IPS-11a (cell line): ENCODE data around the gene GMIP.

ENCODE experiments used
- H3K4me3 ChIP-seq: one replicate; pipeline ENCODE4 v1.5.1; 2013; ENCODE audit warnings: low read depth, low read length, control low read depth

The GMIP gene

DNA sequence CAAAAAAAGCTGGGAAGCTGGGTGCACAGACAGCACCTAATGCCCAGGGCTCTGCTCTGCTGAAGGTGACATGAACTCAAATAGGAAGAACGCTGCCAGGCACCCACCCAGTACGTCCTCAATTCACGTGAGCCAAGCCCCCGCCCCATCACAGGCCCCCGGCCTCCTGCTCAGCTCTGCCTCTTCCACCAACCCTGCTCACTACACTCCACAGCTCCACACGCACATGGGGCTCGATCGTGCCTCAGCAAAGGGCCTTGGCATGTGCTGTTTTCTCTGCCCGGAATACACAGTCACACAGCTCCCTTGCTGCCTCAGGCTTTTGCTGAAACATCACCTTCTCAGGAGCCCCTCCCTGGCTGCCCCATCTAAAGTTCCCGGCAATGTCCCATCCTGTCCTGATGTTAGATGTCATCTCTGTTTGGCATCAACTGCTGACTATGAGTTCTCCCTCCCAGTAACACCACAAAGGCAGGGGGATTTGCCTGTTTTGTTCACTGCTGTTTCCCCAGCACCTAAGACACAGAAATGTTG is 17.8 kb upstream of the GMIP start:
- no peak overlapping the region for H3K4me3 ChIP-seq

DNA sequence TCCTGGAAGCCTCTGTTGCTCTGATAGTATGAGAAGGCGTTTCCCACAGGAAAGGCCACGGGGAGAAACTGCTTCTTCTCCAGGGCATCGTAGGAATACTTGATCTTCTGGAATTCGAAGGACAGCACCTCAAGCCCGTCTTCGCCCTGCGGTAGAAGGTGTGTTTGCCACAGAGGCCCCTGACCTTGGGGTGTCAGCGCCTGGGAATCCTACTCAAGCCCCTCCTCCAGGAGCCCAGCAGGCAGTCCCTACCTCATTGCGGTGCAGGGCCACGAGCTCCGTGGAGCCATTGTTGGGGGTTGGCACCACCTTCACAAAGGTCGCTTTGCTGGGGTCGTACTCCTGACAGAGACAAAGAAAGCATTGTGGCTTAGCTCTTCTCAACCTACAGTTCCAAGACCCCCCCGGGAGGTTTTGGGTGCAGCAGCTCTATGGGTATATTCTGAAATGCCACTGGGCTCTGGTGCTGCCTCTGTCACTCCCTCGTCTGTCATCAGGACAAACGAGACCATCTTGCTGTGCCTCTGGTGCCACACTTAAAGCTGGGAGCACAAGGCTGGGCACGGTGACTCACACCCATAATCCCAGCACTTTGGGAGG is 16.3 kb upstream of the GMIP start:
- no peak overlapping the region for H3K4me3 ChIP-seq

DNA sequence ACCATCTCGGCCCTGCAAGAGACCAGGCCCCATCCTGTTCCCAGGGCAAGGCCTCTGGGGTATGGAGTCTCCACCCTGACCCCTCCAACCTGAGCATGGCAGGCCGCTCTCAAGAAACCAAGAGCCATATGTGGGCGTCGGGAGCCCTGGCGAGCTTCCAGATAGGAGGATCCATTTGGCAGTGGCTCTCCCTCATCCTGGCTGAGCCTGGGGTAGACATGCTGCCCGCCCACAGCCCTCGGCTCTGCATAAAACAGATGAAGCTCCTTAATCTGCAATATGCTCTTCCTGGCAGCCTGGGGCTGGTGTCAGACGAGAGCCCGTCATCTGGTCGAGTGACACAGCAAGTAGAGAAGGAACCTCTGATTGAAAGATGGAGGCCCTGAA is 13.9 kb upstream of the GMIP start:
- no peak overlapping the region for H3K4me3 ChIP-seq

DNA sequence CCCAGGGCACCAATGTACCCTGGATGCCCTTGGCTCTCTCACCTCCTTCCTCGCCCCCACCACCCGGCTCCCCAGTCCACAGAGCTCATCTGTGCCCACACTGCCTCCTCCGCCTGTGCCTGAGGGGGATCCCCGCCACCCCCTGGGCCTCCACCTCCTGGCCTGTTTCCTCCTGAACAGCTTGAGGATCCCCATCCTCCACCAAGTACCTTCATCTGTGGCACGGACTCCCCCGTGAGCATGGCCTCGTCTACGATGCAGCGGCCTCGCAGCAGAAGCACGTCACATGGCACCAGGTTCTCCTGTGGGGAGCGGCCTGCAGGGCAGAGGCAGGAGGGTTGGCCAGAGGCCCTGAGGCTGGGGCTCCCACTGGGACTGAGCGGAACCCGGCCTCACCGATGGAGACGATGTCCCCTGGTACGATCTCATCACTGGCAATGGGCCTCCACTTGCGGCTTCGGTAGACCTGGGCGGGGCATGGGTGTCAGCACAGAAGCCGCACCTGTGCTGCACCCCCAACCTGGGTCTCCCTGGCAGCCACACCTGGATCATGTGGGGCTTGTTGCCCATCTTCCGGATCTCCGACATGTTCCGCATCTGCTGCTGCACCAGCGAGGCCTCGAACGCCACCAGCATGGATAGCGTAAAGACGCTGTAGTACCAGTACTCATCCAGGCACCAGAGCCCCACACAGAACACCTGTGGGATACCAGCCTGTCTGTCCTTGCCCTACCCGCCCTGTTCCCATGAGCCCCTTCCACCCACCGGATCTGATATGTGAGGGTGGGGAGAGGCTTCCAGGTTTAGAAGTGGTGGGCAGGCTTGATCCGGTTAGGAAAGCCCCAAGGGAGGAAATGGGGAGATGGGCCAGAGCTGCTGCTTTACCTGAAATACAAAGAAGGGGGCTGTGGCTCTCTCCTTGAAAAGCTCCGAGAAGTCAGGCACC is 13.3 kb upstream of the GMIP start:
- H3K4me3 ChIP-seq, result no peak overlapping the region

DNA sequence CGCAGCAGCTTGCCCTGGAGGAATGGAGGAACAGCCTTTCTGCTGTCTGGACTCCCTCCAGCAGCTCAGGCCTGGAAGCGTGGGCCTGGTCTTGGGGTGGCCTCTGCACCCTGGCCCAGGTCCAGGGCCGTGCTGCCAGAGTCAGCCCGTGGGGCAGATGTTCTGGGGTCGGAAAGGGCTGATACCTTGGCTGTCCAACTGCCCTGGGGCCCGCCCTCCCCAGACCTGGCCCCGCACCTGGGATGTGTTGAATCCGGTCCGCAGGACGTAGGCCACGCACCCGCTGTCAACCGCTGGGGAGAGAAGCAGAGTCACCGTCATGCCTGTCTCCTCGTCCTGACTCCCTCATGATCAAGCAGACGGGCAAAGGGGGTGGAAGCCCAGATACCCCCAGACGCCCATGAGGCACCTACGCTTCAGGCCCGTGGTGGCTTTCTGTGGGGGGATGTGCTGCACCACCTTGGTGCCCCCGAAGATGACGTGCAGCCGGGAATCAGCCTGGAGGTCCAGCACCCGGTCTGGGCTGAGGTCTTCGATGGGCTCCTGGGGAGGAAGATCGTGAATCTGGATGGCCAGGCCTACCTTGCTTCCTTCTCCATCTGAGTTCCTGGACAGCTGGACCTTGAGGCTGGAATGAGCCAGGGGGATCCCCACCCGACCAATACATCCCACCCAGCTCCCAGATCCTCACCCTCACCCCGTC is 12.3 kb upstream of the GMIP start:
- H3K4me3 ChIP-seq, result no peak overlapping the region

DNA sequence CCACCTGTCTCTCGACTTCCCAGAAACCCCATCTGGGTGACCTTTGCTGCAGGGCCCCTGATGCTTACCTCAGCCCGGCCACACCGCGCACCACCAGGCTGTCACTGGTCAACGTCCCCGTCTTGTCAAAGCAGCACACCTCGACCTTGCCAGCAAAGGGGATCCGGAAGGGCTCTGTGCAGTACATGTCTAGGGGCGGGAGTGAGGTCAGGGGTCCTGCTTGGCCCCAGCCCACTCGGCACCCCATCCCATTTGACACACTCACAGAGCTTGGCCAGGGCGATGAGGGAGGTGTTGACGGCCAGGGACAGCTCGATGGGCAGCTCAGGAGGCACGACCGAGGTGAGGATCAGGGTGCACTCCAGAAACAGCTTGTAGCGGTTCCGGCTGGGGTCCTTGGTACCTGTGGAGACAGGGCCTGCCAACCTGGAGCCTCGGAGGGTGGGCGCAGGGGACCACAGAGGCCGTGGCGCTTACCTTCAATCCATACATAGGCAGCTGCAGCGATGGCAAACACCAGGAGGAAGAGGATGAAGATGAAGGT is 11.7 kb upstream of the GMIP start:
- H3K4me3 ChIP-seq, result no peak overlapping the region

DNA sequence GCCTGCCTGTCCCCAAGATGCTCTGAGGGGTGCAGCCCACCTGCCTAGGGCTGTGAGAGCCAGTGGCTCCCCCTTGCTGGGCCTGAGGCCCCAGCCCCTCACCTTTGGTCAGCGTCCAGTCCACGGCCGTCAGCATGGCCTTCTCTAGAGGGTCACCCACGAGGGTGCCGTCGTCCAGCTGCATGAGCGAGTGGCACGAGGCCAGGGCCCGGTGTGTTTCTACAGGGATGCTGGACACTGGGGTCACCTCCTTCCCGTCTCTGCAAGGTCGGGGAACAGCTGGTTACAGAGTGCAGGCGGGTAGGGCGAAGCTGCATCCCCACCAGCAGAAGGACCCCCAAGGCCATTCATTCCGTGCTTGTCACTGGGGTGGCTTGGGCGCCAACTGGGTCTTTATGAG is 11.0 kb upstream of the GMIP start:
- no peak overlapping the region for H3K4me3 ChIP-seq

DNA sequence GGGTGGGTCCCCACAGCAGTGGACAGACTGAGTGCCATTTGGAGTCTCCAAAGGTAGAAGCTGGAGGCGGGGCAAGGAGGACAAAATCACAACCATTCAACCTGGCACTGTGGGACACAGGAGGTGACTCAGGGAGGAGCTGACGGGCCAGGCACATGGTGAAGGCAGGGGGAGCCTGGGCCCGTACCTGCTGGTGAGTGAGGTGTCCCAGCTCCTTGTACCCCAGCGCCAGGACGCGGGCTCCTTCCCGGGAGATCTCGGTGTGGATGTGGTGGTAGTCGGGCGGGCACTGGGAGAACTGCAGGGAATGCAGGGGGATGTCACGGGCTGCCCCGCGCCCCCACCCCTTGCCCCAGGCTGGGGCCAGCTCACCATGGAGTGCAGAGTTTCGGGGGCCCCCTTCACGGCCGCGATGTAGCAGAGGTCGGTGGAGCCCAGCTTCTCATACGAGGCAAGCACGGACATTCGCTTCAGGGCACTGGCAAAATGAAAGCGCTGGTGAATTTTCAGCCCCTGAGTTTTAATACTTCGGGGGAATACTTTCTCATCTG is 10.2 kb upstream of the GMIP start:
- H3K4me3 ChIP-seq, result no peak overlapping the region

DNA sequence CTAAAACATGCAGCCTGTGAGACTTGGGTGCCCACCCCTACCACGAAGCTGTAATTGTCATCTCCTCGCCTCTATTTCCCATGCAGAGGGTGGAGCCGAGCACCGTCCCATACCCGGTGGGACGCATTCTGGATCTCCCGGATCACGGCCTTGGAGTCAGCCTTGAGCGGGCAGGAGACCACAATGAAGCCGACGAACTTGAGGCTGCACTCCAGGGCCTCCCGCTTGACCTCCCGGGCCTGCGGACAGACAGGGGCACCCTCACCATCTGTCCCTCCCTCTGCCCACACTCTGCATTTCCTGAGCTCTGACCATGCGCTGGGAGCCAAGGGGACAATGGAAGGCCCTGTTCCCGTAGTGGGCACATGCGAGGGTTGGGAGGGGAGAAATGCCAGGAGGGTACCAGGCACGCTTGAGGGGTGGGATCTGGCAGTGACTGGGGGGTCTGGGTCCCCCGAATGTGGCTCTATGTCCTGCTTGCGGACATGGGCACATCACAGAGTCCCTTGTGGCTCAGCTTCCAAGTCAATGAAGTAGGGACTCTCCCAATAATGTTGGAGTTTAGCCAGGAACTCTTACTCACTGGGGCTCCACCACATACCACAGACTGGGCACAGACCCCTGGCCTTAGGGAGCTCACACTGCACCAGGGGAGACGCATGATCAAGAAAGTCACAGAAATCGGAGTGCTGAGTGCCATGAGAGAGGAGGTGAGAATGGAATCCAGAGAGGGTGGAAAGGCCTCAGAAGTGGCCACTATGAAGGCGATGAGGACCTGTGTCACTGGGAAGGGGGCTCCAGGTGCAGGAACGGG is 9.2 kb upstream of the GMIP start:
- no peak overlapping the region for H3K4me3 ChIP-seq

DNA sequence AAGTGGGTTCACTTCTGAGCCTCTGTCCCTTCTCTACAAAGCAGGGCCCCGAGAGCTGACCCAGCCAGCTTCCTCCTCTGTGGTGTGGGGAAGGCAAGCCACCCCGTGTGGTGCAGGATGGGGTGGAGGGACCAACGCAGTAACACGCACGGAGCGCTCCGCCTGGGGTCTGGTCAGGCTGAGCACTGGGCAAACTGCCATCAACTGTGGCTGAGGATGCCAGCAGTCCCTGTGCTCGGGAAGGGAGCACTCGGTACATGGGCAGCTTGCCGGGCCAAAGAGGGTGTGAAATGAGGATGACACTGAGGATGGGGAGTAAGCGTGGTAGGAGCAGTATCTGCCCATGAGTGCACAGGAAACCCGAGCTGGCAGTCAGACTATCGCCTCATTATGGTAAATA is 7.6 kb upstream of the GMIP start:
- H3K4me3 ChIP-seq, result no peak overlapping the region

DNA sequence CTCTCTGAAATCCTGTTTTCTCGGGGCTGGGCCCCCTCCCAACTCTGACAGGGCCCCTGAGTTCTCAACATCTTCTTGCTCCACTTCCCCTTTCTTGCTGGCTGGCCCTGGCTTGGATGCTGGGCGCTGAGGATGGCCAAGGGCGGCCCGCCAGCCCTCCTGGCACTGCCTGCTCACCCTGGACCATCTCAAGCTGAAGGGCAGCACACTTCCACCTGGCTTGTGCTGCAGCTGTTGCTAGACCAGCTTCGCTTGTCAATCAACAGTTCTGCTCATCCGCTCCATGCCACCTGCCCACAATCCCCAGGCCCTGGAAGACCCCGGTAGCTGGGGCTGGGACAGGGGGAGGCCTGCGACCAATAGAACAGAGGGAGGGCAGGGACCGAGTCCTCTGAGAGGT is 6.9 kb upstream of the GMIP start:
- H3K4me3 ChIP-seq, result no peak overlapping the region

DNA sequence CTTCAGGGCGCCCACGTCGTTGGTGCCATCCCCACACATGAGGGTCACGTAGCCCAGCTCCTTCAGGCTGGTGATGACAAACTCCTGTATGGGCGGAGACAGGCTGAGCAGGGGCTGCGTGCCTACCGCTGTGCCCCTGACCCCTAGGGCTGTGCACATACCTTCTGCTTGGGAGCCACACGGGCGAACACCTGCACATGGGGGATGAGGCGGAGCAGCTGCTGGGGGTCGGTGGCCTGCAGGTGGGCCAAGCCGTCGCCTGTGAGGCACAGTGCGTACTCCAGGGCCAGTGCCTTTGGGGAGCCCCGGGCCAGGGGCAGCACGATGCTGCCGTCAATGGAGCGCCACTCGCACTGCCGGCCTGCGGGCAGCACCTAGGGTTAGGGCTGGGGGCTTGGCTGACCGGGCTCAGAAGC is 6.1 kb upstream of the GMIP start:
- H3K4me3 ChIP-seq, result no peak overlapping the region

DNA sequence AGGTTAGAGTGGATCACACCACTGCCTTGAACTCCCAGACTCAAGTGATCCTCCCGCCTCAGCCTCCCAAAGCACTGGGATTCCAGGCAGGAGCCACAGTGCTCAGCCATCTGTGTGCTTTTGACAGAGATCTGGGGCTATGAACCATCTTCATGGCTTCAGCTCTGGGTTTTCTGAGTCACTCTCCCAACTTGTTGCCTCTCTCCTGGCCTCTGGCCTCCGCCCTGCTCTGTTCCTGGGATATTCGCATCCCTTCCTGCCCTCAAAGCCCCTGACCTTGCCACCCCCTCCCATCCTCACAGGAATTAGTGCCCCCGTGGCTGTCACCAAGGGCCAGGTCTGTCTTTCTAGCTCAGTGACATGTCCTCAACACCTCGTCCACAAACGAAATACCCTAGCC is 5.7 kb upstream of the GMIP start:
- no peak overlapping the region for H3K4me3 ChIP-seq

DNA sequence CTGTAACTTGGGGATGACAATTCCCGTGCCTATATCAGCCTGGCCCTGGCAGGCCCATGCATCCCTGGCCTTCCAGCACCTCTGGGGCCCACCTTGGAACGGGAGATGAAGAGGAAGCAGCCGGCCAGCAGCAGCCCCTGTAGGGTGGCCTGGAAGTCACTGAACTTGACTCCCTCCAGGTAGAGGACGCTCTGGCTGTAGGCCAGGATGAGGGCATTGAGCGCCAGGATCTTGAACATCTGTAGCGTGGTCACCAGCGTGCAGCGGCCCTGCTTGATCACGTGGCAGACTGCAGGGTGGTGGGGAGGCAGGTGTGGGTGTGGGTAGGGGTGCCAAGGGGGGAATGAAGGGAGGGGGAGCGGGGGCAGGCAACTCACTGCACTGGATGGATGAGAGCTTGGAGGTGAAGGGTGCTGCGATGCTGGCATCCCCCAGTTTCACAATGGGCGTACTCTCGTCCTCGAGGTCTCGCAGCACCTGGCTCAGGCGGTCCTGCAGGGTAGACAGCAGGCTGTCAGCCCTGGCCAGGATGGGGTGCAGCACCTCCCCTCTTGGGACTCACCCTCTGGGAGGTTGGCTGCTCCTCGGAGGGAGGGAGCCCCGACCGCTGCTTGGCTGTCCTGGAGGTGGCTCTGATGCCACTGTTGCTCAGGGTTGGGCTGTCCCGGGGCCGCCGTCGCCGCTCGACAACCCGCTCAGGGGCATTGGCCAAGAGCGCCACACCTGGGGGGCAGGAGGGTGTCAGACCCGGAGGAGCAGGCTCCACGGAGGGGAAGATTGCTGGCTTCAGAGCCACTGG is 3.8 kb upstream of the GMIP start:
- H3K4me3 ChIP-seq, result no peak overlapping the region

DNA sequence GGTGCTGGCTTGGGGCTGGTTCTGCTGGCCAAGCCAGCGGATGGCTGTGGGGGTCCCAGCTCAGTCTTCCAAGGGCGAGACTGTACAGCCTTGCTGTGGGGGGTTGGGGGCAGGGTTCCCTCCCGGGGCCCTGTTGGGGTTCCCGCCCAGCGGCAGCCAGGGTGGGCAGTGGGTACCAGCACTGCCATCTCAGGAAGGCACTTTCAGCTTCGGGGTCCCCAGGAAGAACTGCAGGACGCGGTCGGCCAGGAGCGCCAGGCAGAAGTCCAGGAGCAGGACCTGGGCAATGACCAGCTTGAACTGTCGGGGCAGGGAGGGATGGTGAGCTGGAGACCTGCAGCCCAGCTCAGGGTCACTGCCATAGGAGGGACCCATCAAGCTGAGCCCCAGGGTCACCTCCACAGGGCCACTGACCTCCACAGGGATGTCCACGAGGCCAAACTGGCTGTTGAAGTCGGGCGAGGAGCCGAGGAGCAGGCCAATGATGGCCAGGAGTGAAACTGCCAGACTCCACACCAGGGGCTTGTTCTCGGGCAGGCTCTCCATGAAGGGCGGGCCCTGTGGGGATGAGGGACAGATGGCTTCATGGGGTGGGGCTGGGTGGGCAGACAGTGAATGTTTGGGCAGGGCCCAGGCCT is 1.9 kb upstream of the GMIP start:
- H3K4me3 ChIP-seq, result no peak overlapping the region

DNA sequence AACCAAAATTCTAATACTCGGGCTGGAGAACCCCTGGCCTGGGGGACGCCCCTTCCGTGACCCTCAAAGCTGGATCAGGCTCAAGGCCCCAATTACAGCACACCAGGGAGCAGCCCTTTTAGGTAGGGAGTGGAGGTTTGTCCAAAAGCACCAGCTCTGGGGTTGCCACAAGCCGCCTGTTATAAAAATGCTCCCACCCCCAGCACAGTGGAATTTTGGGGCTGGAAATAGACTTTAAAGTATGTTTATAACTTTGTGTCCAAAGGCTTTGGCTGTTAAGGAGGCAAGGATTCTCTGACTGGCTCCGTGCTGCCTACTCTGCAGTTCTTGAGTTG is 564 bp upstream of the GMIP start:
- H3K4me3 ChIP-seq, result no peak overlapping the region

DNA sequence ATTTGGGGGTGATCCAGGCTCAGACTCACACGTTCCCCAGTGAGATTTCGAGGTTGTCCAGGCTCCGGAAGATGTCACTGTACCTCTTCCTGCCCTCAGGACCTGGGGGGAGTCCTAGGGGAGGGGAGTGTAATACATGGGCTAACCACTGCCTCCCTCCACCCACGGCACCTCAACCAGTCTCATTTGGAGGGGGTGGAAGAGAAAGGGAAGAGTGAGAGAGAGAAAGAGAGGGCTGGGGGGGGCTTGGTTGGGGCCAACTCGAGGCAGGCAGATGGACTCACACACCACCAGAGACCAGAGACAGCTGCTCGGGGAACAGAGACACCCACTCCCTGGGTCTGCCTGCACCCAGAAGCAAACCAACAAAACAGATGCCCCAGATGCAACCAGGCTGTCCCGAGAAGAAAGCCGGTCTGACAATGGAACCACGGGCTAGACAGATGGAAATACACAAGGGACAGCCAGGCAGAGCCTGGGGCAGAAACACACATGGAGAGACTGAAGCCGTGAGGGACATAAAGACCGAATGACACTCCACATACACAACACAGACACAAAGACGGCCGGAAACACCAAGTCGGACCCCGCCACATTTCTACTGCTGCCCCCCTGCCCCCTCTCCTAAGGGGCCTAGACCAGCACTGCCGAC is 825 bp downstream of the GMIP start:
- H3K4me3 ChIP-seq, result peak overlapping the region; percentile 73

DNA sequence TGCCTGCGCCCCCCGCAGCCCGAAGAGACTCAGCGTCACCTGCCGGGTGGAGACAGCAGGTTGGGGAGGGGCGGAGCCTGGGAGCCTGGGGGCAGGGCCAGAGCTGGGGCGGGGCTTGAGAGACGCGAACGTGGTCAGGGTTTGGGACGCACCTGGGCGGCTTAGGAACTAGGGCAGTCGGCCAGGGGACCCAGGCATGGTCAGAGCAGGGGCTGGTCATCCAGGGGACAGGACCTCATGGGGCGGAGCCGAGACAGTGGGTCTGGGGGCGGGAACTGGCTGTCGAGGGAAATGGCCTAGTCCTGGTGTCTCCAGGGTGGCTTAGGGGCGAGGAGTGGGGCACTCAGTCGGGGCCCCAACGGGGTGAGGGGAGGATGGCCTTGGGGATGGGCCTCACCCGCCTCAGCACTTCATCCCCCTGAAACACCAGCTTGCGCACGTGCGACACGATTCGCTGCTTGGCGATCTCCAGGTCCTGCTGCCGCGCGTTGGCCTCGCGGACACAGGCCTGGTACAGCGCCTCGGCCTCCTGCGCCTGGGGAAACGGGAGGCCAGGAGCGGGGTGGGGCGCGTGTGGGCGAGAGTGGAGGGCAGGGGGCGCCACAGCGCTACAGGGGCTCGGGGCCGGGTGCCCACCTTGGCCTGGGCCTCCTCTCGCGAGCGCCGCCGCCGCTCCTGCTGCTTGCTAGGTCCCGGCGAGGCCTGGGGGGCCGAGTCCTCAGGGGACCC is 5.8 kb downstream of the GMIP start:
- H3K4me3 ChIP-seq, result no peak overlapping the region
